ENCODE results near the gene ATF7IP. TPM values are rescaled to one million over a fixed set of nuclear protein-coding genes. Genes with fewer than 3 reads are reported as not detected.

The ATF7IP gene
- total RNA-seq, 2 experiments from 2014 or later = 55.6 to 66.0 TPM

GRCh38 chr12:14454098-14454907 is 88.8 kb downstream of the ATF7IP start:
- TF ChIP-seq CTCF (conservative IDR thresholded peaks at IDR 0.05; ENCODE audit: low read length) (peak; percentile 97), EZH2phosphoT487 (IDR thresholded peaks at IDR 0.05; ENCODE audit: borderline replicate concordance, low read depth, low read length) (no peak)
- DNase-seq (ENCODE audit: low spot score) = peak; percentile 83
- Histone ChIP-seq H3K79me2 (ENCODE audit: insufficient read depth, low read depth, low read length) (peaks cover 13% of the 10 kb centered on the region; the same call in 1 of the 2 replicates), H3K4me2 (ENCODE audit: low read length) (no peak overlapping the region), H3K27ac (ENCODE audit: low read depth, low read length, poor library complexity, severe bottlenecking) (no peak overlapping the region), H3K36me3 (ENCODE audit: insufficient read depth, low read length) (peaks cover 92% of the 10 kb centered on the region), H3K4me1 (ENCODE audit: insufficient read depth, low read length, poor library complexity, severe bottlenecking) (peaks cover 10% of the 10 kb centered on the region), H3K9me2 (ENCODE audit: insufficient read depth, low read length) (no peaks in the 10 kb centered on the region), H4K20me1 (ENCODE audit: insufficient read depth, low read length) (no peaks in the 10 kb centered on the region), H3K9me3 (ENCODE audit: low read length) (no peaks in the 10 kb centered on the region), H3K4me3 (ENCODE audit: low read depth, low read length, poor library complexity, severe bottlenecking) (no peak overlapping the region), H2AFZ (ENCODE audit: low read length) (no peak overlapping the region)
- no TSS peak for BruUV-seq (replicated peaks)
- CTCF ChIA-PET (ENCODE audit: unreplicated experiment) = interaction anchor here (0.6 to 1.5 kb wide), 4 partner anchors 9 to 216 kb away, joined by 3 to 7 read pairs (median 3); no protein-coding TSS in a partner anchor
- POLR2A ChIA-PET = interaction anchor here (0.5 to 1.5 kb wide), 8 partner anchors 17 to 1114 kb away, joined by 3 to 6 read pairs (median 3); no protein-coding TSS in a partner anchor
- intact Hi-C loops (cut with micrococcal nuclease; ENCODE audit: unreplicated experiment) = loop anchor here (1.0 to 5.0 kb wide), 3 partner anchors 87 to 216 kb away; partner anchors contain the start of gene ATF7IP

GRCh38 chr12:14460212-14460841 is 94.8 kb downstream of the ATF7IP start:
- H3K36me3 ChIP-seq (ENCODE audit: insufficient read depth, low read length) = peaks cover 89% of the 10 kb centered on the region

More at GRCh38 chr12:14460212-14460841, 94.8 kb downstream of the ATF7IP start:
- DNase-seq (ENCODE audit: low spot score) = no peak
- H3K4me2 ChIP-seq (ENCODE audit: low read length) = no peak overlapping the region
- no peaks in the 10 kb centered on the region for H3K4me1 ChIP-seq (ENCODE audit: insufficient read depth, low read length, poor library complexity, severe bottlenecking)
- peaks cover 11% of the 10 kb centered on the region; the same call in 1 of the 2 replicates for H3K79me2 ChIP-seq (ENCODE audit: insufficient read depth, low read depth, low read length)
- CTCF ChIA-PET (ENCODE audit: unreplicated experiment) = no interaction called here
- H2AFZ ChIP-seq (ENCODE audit: low read length) = no peak overlapping the region
- intact Hi-C loops (cut with micrococcal nuclease; ENCODE audit: unreplicated experiment) = no loop called here
- H4K20me1 ChIP-seq (ENCODE audit: insufficient read depth, low read length) = no peaks in the 10 kb centered on the region
- POLR2A ChIA-PET = no interaction called here
- H3K27ac ChIP-seq (ENCODE audit: low read depth, low read length, poor library complexity, severe bottlenecking) = no peak overlapping the region
- BruUV-seq (replicated peaks) = no TSS peak
- H3K4me3 ChIP-seq (ENCODE audit: low read depth, low read length, poor library complexity, severe bottlenecking) = no peak overlapping the region
- no peaks in the 10 kb centered on the region for H3K9me3 ChIP-seq (ENCODE audit: low read length)
- H3K9me2 ChIP-seq (ENCODE audit: insufficient read depth, low read length) = no peaks in the 10 kb centered on the region
- TF ChIP-seq CTCF (conservative IDR thresholded peaks at IDR 0.05; ENCODE audit: low read length) (no peak), EZH2phosphoT487 (IDR thresholded peaks at IDR 0.05; ENCODE audit: borderline replicate concordance, low read depth, low read length) (no peak)
